HFFc6 (cell line): ENCODE data around the gene CLNK. TPM values are rescaled to one million over a fixed set of nuclear protein-coding genes. Genes with fewer than 3 reads are reported as not detected.

ENCODE experiments used
- DNase-seq: peaks from one replicate; pipeline ENCODE4 v3.0.0-alpha.2; 2018
- H3K27ac Mint-ChIP-seq: 2 replicates; pipeline ENCODE4 v1.8.0; 2020; ENCODE audit warnings: mild to moderate bottlenecking, mixed read lengths
- H3K27me3 Mint-ChIP-seq: 2 replicates; pipeline ENCODE4 v1.8.0; 2021; ENCODE audit warnings: mild to moderate bottlenecking, moderate library complexity, mixed read lengths; ENCODE audit not compliant: insufficient read depth
- H3K36me3 Mint-ChIP-seq: 2 replicates; pipeline ENCODE4 v1.8.0; 2021; ENCODE audit warnings: low read depth, mixed read lengths
- H3K4me1 Mint-ChIP-seq: 2 replicates; pipeline ENCODE4 v1.8.0; 2020; ENCODE audit warnings: low read depth, mixed read lengths
- H3K4me3 Mint-ChIP-seq: 2 replicates; pipeline ENCODE4 v1.8.0; 2020; ENCODE audit warnings: mild to moderate bottlenecking, moderate library complexity, mixed read lengths
- H3K9me3 Mint-ChIP-seq: 2 replicates; pipeline ENCODE4 v1.8.0; 2020; ENCODE audit warnings: mild to moderate bottlenecking, mixed read lengths
- total RNA-seq, 6 experiments: library from RNA; stranded (reverse); fragmentation: NEBNext Ultra II Directional; extraction: Animal tissue kit (Norgen Biotek cat#: 25700); gene quantifications; 2 replicates in 1 of 6; 3 replicates in 5 of 6; pipeline ENCODE4 v1.2.3, GENCODE V29; 2021
- TF ChIP-seq, protein P1 (sequence below): fragments of 200-600 bp; sonication (generic); IDR thresholded peaks from 2 replicates; pipeline ENCODE4 v1.5.0; 2021; ENCODE audit warnings: antibody characterized with exemption, mild to moderate bottlenecking

Gene CLNK
- total RNA-seq, 6 experiments from 2014 or later, result not detected

DNA sequence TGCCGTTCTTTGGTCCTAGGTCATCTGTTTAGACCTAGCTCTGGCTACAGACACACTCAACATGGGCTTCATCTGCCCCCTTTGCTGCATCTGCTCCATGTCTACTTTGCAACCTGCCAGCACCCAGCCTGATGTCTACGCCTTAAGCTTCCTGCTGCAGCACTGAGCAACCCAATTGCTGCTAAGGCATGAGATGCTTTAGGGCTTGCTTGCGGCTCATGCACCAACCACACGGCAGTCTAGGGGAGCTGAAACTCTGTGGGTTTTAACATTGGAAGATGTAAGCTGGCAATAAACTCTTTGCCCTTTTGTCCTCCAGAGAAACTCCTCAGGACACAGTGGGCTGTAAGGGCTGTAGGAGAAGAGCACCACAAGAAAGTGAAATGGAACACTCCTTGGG lies 11.7 kb upstream of the CLNK start:
- Mint-ChIP-seq H3K27me3 (peaks cover 2% of the 10 kb centered on the region), H3K9me3 (no peaks in the 10 kb centered on the region), H3K4me3 (no peak overlapping the region), H3K27ac (no peak overlapping the region), H3K4me1 (no peaks in the 10 kb centered on the region), H3K36me3 (no peaks in the 10 kb centered on the region)
- TF ChIP-seq, protein P1, sequence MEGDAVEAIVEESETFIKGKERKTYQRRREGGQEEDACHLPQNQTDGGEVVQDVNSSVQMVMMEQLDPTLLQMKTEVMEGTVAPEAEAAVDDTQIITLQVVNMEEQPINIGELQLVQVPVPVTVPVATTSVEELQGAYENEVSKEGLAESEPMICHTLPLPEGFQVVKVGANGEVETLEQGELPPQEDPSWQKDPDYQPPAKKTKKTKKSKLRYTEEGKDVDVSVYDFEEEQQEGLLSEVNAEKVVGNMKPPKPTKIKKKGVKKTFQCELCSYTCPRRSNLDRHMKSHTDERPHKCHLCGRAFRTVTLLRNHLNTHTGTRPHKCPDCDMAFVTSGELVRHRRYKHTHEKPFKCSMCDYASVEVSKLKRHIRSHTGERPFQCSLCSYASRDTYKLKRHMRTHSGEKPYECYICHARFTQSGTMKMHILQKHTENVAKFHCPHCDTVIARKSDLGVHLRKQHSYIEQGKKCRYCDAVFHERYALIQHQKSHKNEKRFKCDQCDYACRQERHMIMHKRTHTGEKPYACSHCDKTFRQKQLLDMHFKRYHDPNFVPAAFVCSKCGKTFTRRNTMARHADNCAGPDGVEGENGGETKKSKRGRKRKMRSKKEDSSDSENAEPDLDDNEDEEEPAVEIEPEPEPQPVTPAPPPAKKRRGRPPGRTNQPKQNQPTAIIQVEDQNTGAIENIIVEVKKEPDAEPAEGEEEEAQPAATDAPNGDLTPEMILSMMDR, result no peak
- no peak for DNase-seq

- H3K4me1 Mint-ChIP-seq, result no peaks in the 10 kb centered on the region
- TF ChIP-seq, protein P1, result no peak
- DNase-seq, result no peak
- no peak overlapping the region for H3K27ac Mint-ChIP-seq
- H3K27me3 Mint-ChIP-seq, result peaks cover 2% of the 10 kb centered on the region
- H3K36me3 Mint-ChIP-seq, result no peaks in the 10 kb centered on the region
- H3K9me3 Mint-ChIP-seq, result no peaks in the 10 kb centered on the region
- no peak overlapping the region for H3K4me3 Mint-ChIP-seq
These were observed 10.3 kb upstream of the CLNK start for GRCh38 chr4:10694828-10695209.

- Mint-ChIP-seq H3K27me3 (peaks cover 2% of the 10 kb centered on the region), H3K9me3 (no peaks in the 10 kb centered on the region), H3K4me3 (no peak overlapping the region), H3K4me1 (no peaks in the 10 kb centered on the region), H3K36me3 (no peaks in the 10 kb centered on the region), H3K27ac (no peak overlapping the region)
- DNase-seq, result no peak
- TF ChIP-seq, protein P1, result no peak
These were observed 9.7 kb upstream of the CLNK start for GRCh38 chr4:10694151-10694827.

GRCh38 chr4:10691651-10692050 lies 7.1 kb upstream of the CLNK start:
- Mint-ChIP-seq H3K4me1 (no peaks in the 10 kb centered on the region), H3K9me3 (no peaks in the 10 kb centered on the region), H3K4me3 (no peak overlapping the region), H3K36me3 (no peaks in the 10 kb centered on the region), H3K27me3 (peaks cover 4% of the 10 kb centered on the region), H3K27ac (no peak overlapping the region)
- TF ChIP-seq, protein P1, result no peak
- DNase-seq, result no peak

DNA sequence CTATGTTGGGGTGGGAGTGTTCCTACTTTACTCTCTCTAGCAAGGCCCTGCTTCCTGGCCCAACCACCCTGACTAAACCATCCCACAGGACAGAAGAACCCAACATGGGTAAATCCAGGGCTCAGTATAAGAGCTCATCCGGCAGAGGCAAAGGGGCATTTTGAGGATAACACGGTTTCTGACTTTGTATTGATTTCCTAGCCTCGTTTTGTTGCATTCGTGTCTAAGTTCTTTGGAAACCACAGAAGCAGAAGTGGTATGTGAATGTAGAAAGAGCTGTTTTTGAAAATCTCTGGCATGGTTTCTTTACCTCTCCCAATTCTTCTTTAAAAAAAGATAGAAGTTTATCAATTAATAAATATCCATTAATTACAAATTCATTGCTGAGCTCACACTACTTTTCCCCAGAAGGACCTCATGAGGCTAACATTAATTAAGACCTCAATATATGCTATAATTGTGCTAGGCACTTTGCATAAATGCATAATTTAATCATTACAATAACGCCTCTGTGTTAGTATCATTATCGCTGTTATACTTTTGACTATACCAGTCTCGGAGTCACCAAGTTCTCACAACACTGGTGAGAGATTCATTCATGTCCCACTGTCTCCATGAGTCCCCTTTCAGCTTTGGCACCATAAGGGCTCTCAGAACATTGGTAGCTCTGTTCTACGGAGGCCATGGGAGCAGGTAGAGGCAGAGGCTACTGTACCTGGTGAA lies 5.8 kb upstream of the CLNK start:
- H3K9me3 Mint-ChIP-seq, result no peaks in the 10 kb centered on the region
- TF ChIP-seq, protein P1, result no peak
- H3K36me3 Mint-ChIP-seq, result no peaks in the 10 kb centered on the region
- peaks cover 4% of the 10 kb centered on the region for H3K27me3 Mint-ChIP-seq
- H3K4me1 Mint-ChIP-seq, result no peaks in the 10 kb centered on the region
- H3K4me3 Mint-ChIP-seq, result no peak overlapping the region
- no peak overlapping the region for H3K27ac Mint-ChIP-seq
- no peak for DNase-seq
